Endothelial cell (in vitro differentiated cells): Measurements from ENCODE around the gene CLDN4. TPM values are rescaled to one million over a fixed set of nuclear protein-coding genes. Genes with fewer than 3 reads are reported as not detected.

Experiments
- DNase-seq: peaks from one replicate; pipeline ENCODE4 v3.0.0; 2021; ENCODE audit warnings: low spot score
- H3K27ac Mint-ChIP-seq: one replicate; pipeline ENCODE4 v1.8.0; 2021; ENCODE audit warnings: mixed read lengths, inconsistent platforms; ENCODE audit not compliant: unreplicated experiment
- H3K27me3 Mint-ChIP-seq: one replicate; pipeline ENCODE4 v1.8.0; 2021; ENCODE audit warnings: mild to moderate bottlenecking, moderate library complexity, mixed read lengths, inconsistent platforms; ENCODE audit not compliant: unreplicated experiment
- H3K36me3 Mint-ChIP-seq: one replicate; pipeline ENCODE4 v1.8.0; 2021; ENCODE audit warnings: mild to moderate bottlenecking, low read depth, mixed read lengths, inconsistent platforms; ENCODE audit not compliant: unreplicated experiment
- H3K4me1 Mint-ChIP-seq: one replicate; pipeline ENCODE4 v1.8.0; 2021; ENCODE audit warnings: mild to moderate bottlenecking, mixed read lengths, inconsistent platforms; ENCODE audit not compliant: unreplicated experiment
- H3K4me3 Mint-ChIP-seq: one replicate; pipeline ENCODE4 v1.8.0; 2021; ENCODE audit warnings: mild to moderate bottlenecking, mixed read lengths, inconsistent platforms; ENCODE audit not compliant: unreplicated experiment
- H3K9me3 Mint-ChIP-seq: one replicate; pipeline ENCODE4 v1.8.0; 2021; ENCODE audit warnings: mixed read lengths, inconsistent platforms; ENCODE audit not compliant: unreplicated experiment
- total RNA-seq: library from RNA; stranded (reverse); fragmentation: NEBNext Ultra II Directional; extraction: Animal tissue kit (Norgen Biotek cat#: 25700); gene quantifications from one replicate; pipeline ENCODE4 v1.2.1, GENCODE V29; 2021; ENCODE audit not compliant: unreplicated experiment
- TF ChIP-seq, protein P1 (sequence below): fragments of 200-600 bp; sonication (generic); IDR thresholded peaks from one replicate; pipeline ENCODE4 v1.5.0; 2021; ENCODE audit warnings: antibody characterized with exemption; ENCODE audit not compliant: unreplicated experiment

CLDN4 gene
- total RNA-seq, 1 donor from 2014 or later: 1.6 TPM

DNA sequence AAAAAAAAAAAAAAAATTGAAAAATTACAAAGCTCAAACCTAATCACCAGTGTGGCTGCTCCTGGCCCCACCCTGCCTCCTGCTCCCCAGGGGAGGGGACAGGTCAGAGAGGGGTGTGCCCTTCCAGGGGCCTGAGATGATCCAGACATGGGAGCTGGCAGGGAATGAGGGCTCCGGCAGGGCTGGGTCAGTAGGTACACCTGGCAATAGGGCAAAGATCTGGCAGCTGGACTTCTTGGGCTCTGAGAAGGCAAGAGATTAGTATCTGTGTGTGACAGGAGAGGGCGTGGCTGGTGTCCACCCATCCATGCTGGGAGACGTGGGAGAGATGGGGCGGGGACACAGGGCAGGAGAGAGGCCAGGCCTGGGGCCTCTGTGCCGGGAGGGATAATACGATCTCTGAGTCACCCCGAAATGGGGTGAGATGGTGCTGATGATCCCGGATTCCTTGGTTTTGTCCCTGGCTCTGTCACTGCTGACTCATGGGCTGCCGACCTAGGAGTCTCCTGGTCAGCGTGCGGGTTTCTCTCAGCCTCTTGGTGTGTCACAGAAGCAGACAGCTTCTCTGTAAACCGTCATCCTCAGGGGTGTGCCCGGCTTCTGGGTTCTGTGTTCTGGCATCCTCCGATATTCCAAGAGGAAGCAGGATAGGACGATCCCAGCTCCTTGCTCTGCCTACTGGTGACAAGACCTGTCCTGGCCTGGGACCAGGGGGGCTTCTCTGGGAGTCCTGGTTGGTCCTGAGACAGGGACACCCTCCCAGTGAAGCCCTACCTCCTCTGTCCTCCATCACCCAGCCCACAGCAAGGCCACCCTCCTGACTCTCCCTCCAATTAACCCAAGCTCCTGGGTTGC lies 8.2 kb upstream of the CLDN4 start:
- peaks cover 15% of the 10 kb centered on the region for H3K27me3 Mint-ChIP-seq
- H3K36me3 Mint-ChIP-seq: no peaks in the 10 kb centered on the region
- no peaks in the 10 kb centered on the region for H3K9me3 Mint-ChIP-seq
- DNase-seq: no peak
- no peak overlapping the region for H3K27ac Mint-ChIP-seq
- H3K4me3 Mint-ChIP-seq: peak overlapping the region; percentile 33
- H3K4me1 Mint-ChIP-seq: peaks cover 21% of the 10 kb centered on the region
- TF ChIP-seq, protein P1, sequence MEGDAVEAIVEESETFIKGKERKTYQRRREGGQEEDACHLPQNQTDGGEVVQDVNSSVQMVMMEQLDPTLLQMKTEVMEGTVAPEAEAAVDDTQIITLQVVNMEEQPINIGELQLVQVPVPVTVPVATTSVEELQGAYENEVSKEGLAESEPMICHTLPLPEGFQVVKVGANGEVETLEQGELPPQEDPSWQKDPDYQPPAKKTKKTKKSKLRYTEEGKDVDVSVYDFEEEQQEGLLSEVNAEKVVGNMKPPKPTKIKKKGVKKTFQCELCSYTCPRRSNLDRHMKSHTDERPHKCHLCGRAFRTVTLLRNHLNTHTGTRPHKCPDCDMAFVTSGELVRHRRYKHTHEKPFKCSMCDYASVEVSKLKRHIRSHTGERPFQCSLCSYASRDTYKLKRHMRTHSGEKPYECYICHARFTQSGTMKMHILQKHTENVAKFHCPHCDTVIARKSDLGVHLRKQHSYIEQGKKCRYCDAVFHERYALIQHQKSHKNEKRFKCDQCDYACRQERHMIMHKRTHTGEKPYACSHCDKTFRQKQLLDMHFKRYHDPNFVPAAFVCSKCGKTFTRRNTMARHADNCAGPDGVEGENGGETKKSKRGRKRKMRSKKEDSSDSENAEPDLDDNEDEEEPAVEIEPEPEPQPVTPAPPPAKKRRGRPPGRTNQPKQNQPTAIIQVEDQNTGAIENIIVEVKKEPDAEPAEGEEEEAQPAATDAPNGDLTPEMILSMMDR: no peak

DNA sequence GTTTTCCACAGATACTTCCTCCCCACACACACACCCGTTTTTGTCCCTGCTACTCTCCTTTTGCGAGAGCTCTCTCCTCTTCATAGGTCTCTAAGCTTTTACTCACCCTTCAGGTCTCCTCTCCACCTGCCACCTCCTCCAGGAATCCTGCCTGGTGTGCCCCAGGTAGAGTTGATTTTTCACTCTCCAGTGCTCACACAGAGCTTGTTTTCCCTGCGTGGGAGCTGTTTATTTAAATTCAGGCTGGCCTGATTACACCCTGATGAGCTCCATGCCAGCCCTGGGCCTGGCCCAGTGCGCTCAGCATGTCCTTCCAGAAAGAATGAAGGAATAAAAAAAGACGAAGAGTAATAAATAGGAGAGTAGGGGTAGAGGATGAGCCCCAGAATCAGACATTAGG lies 7.5 kb upstream of the CLDN4 start:
- TF ChIP-seq, protein P1: no peak
- DNase-seq: no peak
- H3K4me1 Mint-ChIP-seq: peaks cover 27% of the 10 kb centered on the region

DNA sequence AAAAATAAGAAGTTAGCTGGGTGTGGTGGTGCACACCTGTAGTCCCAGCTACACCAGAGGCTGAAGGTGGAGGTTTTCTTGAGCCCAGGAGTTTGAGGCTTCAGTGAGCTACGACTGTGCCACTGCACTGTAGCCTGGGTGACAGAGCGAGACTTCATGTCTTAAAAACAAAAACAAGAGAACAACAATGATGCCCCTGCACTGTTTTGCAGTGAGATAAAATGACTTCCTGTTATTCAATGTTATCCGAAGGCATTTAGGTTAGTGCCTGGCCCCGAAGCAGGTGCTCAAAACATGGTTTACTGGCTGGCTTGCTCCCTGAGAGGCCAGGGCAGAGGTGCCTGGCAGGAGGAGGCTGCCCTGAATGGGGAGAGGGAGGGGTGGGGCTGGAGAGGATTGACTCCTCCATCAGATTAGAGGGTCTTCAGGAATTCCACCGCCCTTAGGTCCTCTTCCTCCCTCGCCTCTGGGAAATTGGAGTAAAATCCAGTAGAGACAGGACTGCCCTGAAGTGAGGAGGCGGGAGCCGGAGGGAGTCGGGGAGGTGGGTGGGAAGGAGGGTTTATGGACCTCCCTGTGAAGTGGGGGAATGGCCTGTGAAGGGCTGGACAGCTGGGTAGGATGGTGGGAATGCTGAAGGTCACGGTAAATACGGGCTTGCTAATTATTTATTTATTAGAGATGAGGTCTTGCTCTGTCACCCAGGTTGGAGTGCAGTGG lies 6.8 kb upstream of the CLDN4 start:
- Mint-ChIP-seq H3K4me3 (no peak overlapping the region), H3K4me1 (peaks cover 26% of the 10 kb centered on the region), H3K36me3 (no peaks in the 10 kb centered on the region), H3K27ac (no peak overlapping the region), H3K9me3 (no peaks in the 10 kb centered on the region), H3K27me3 (peaks cover 18% of the 10 kb centered on the region)
- TF ChIP-seq, protein P1: no peak
- no peak for DNase-seq

More for the DNA sequence above, 7.5 kb upstream of the CLDN4 start:
- Mint-ChIP-seq H3K4me3 (peak overlapping the region; percentile 33), H3K27ac (no peak overlapping the region), H3K9me3 (no peaks in the 10 kb centered on the region), H3K36me3 (no peaks in the 10 kb centered on the region), H3K27me3 (peaks cover 15% of the 10 kb centered on the region)

DNA sequence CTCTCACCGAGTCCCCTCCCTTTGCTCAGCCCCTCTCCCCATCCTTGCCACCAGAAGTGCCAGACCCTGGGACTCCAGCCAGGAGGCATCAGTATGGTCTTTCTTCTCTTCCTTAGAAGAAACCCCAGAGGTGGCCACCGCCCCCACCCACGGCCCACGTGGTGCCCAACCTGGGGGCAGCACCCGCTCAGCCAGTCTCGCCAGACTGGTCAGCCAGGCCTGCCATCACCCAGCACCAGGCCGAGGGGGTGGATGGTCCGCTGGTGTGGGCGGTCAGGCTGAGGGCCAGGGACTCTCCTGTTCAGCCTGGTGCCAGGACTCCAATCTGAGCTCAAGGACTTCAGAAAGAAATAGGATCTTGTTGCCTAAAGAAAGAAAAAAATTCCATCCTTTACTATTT lies 5.8 kb upstream of the CLDN4 start:
- peaks cover 26% of the 10 kb centered on the region for H3K4me1 Mint-ChIP-seq
- DNase-seq: no peak
- H3K36me3 Mint-ChIP-seq: no peaks in the 10 kb centered on the region
- no peaks in the 10 kb centered on the region for H3K9me3 Mint-ChIP-seq
- peaks cover 18% of the 10 kb centered on the region for H3K27me3 Mint-ChIP-seq
- no peak overlapping the region for H3K4me3 Mint-ChIP-seq
- TF ChIP-seq, protein P1: no peak
- H3K27ac Mint-ChIP-seq: no peak overlapping the region
